Measurements from ENCODE around the gene SMYD3. TPM values are rescaled to one million over a fixed set of nuclear protein-coding genes. Genes with fewer than 3 reads are reported as not detected.

The SMYD3 gene
- polyA plus RNA-seq, 1 donor from 2014 or later, result 48.6 TPM

DNA sequence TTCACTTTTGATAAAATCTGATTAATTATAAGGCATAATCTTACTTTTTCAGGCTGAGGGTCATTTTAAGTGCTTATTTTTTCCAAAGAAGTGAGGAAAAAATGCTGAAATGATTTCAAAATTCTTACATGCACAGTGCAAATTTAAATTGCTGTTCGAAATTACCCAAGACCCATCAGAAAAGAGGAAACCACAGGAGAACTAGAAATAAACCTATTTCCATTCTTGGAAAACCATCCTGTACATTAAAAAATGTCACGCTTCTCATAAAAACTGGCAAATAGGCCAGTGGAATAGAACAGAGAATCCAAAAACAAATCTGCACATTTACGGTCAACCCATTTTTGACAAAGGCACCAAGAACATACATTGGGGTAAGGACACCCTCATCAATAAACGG is 414.9 kb downstream of the SMYD3 start:
- no peak overlapping the region for H3K9ac ChIP-seq (ENCODE audit: low read length)

GRCh38 chr1:246091477-246091876 is 415.6 kb downstream of the SMYD3 start:
- H2AFZ ChIP-seq (ENCODE audit: low read depth, low read length), result no peak overlapping the region

More for the DNA sequence above, 414.9 kb downstream of the SMYD3 start:
- TF ChIP-seq RAD21 (conservative IDR thresholded peaks at IDR 0.05) (no peak), TAF1 (IDR thresholded peaks at IDR 0.05; ENCODE audit: low read depth) (no peak), EZH2 (IDR thresholded peaks at IDR 0.05; ENCODE audit: borderline replicate concordance, insufficient read depth, low read length, poor library complexity, severe bottlenecking) (no peak), SMC3 (conservative IDR thresholded peaks at IDR 0.05; ENCODE audit: poor library complexity) (no peak), MXI1 (conservative IDR thresholded peaks at IDR 0.05; ENCODE audit: poor library complexity, severe bottlenecking) (no peak), EP300 (conservative IDR thresholded peaks at IDR 0.05; ENCODE audit: poor library complexity, severe bottlenecking) (no peak)
- TF ChIP-seq, protein P1, sequence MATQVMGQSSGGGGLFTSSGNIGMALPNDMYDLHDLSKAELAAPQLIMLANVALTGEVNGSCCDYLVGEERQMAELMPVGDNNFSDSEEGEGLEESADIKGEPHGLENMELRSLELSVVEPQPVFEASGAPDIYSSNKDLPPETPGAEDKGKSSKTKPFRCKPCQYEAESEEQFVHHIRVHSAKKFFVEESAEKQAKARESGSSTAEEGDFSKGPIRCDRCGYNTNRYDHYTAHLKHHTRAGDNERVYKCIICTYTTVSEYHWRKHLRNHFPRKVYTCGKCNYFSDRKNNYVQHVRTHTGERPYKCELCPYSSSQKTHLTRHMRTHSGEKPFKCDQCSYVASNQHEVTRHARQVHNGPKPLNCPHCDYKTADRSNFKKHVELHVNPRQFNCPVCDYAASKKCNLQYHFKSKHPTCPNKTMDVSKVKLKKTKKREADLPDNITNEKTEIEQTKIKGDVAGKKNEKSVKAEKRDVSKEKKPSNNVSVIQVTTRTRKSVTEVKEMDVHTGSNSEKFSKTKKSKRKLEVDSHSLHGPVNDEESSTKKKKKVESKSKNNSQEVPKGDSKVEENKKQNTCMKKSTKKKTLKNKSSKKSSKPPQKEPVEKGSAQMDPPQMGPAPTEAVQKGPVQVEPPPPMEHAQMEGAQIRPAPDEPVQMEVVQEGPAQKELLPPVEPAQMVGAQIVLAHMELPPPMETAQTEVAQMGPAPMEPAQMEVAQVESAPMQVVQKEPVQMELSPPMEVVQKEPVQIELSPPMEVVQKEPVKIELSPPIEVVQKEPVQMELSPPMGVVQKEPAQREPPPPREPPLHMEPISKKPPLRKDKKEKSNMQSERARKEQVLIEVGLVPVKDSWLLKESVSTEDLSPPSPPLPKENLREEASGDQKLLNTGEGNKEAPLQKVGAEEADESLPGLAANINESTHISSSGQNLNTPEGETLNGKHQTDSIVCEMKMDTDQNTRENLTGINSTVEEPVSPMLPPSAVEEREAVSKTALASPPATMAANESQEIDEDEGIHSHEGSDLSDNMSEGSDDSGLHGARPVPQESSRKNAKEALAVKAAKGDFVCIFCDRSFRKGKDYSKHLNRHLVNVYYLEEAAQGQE (IDR thresholded peaks at IDR 0.05; ENCODE audit: borderline replicate concordance), result no peak
- Histone ChIP-seq H3K27ac (ENCODE audit: low read length) (no peak overlapping the region), H3K4me3 (ENCODE audit: low read length) (no peak overlapping the region), H4K20me1 (ENCODE audit: insufficient read depth) (no peaks in the 10 kb centered on the region), H3K36me3 (ENCODE audit: insufficient read depth, low read length) (no peaks in the 10 kb centered on the region), H3K27me3 (ENCODE audit: insufficient read depth, low read depth, low read length) (no peaks in the 10 kb centered on the region), H3K9me2 (ENCODE audit: insufficient read depth, low read length) (no peaks in the 10 kb centered on the region), H2AFZ (ENCODE audit: low read depth, low read length) (no peak overlapping the region), H3K9me3 (ENCODE audit: low read length) (no peaks in the 10 kb centered on the region), H3K4me2 (ENCODE audit: low read length) (no peak overlapping the region), H3K79me2 (replicated peaks; ENCODE audit: insufficient read depth, low read length) (no peaks in the 10 kb centered on the region), H3F3A (ENCODE audit: insufficient read depth, low read length, poor library complexity, severe bottlenecking) (no peaks in the 10 kb centered on the region)

DNA sequence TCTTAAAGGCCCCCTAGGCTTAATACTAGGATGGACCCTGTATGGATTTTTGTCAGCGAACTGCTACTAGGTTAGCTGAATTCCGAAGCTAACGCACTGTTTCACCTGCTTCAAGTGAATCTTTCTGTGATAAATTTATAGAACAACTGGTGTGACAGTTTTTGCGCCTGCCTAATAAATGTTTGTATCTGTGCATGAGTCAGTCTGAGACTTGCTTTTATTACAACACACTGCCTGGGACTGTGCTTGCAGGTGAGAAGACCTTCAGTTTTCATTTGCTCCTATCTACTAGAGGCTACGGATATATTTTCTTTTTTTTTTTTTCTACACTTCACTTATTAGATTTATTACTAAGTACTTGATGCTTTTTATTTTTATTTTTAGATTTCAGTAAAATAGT is 420.9 kb downstream of the SMYD3 start:
- no peaks in the 10 kb centered on the region for H3K27me3 ChIP-seq (ENCODE audit: insufficient read depth, low read depth, low read length)
- H3K9me3 ChIP-seq (ENCODE audit: low read length), result no peaks in the 10 kb centered on the region
- H3K9me2 ChIP-seq (ENCODE audit: insufficient read depth, low read length), result no peaks in the 10 kb centered on the region
- H3K4me2 ChIP-seq (ENCODE audit: low read length), result no peak overlapping the region
- H3F3A ChIP-seq (ENCODE audit: insufficient read depth, low read length, poor library complexity, severe bottlenecking), result no peaks in the 10 kb centered on the region
- H3K36me3 ChIP-seq (ENCODE audit: insufficient read depth, low read length), result no peaks in the 10 kb centered on the region
- no peak overlapping the region for H2AFZ ChIP-seq (ENCODE audit: low read depth, low read length)
- no peak overlapping the region for H3K9ac ChIP-seq (ENCODE audit: low read length)
- no peaks in the 10 kb centered on the region for H3K79me2 ChIP-seq (replicated peaks; ENCODE audit: insufficient read depth, low read length)
- H3K27ac ChIP-seq (ENCODE audit: low read length), result no peak overlapping the region
- H3K4me3 ChIP-seq (ENCODE audit: low read length), result no peak overlapping the region
- TF ChIP-seq TAF1 (IDR thresholded peaks at IDR 0.05; ENCODE audit: low read depth), result no peak
- no peak for TF ChIP-seq MXI1 (conservative IDR thresholded peaks at IDR 0.05; ENCODE audit: poor library complexity, severe bottlenecking)
- TF ChIP-seq SMC3 (conservative IDR thresholded peaks at IDR 0.05; ENCODE audit: poor library complexity), result no peak
- no peak for TF ChIP-seq POLR2AphosphoS5 (IDR thresholded peaks at IDR 0.05)
- TF ChIP-seq, protein P1 (IDR thresholded peaks at IDR 0.05; ENCODE audit: borderline replicate concordance), result no peak
- H4K20me1 ChIP-seq (ENCODE audit: insufficient read depth), result no peaks in the 10 kb centered on the region

More at GRCh38 chr1:246091477-246091876, 415.6 kb downstream of the SMYD3 start:
- Histone ChIP-seq H3K27ac (ENCODE audit: low read length) (peak overlapping the region; percentile 36), H3K9ac (ENCODE audit: low read length) (no peak overlapping the region), H3K9me3 (ENCODE audit: low read length) (no peaks in the 10 kb centered on the region), H3K79me2 (replicated peaks; ENCODE audit: insufficient read depth, low read length) (no peaks in the 10 kb centered on the region), H3F3A (ENCODE audit: insufficient read depth, low read length, poor library complexity, severe bottlenecking) (no peaks in the 10 kb centered on the region), H4K20me1 (ENCODE audit: insufficient read depth) (no peaks in the 10 kb centered on the region), H3K9me2 (ENCODE audit: insufficient read depth, low read length) (no peaks in the 10 kb centered on the region), H3K27me3 (ENCODE audit: insufficient read depth, low read depth, low read length) (no peaks in the 10 kb centered on the region), H3K4me2 (ENCODE audit: low read length) (no peak overlapping the region), H3K36me3 (ENCODE audit: insufficient read depth, low read length) (no peaks in the 10 kb centered on the region), H3K4me3 (ENCODE audit: low read length) (no peak overlapping the region)
- TF ChIP-seq EP300 (conservative IDR thresholded peaks at IDR 0.05; ENCODE audit: poor library complexity, severe bottlenecking) (peak; percentile 10), RAD21 (conservative IDR thresholded peaks at IDR 0.05) (no peak), TAF1 (IDR thresholded peaks at IDR 0.05; ENCODE audit: low read depth) (no peak)

Measured in neural cell (in vitro differentiated cells).